GM19099 (cell line): ENCODE data around the gene IFITM10.

Experiments used
- POLR2A ChIP-seq: IDR thresholded peaks from 3 replicates; pipeline ENCODE4 v1.6.1; 2011; ENCODE audit warnings: low read depth; ENCODE audit not compliant: insufficient read length; ENCODE audit errors: extremely low read depth

Gene IFITM10

GRCh38 chr11:1691026-1691877 lies 59.1 kb downstream of the IFITM10 start:
- TF ChIP-seq POLR2A = no peak

- no peak for TF ChIP-seq POLR2A
Observed at GRCh38 chr11:1690167-1691025, 60.0 kb downstream of the IFITM10 start.
